Endothelial cell of umbilical vein (primary cell): ENCODE data around the gene TRIM17. TPM values are rescaled to one million over a fixed set of nuclear protein-coding genes. Genes with fewer than 3 reads are reported as not detected.

Experiments
- BruUV-seq: library from RNA; stranded (reverse); fragments of 400-500 nt; replicated peaks from 2 replicates; lab custom pipeline; 2021; lab: Mats Ljungman, UMichigan
- CTCF ChIA-PET: fragments of 300-600, 350-600 bp; sonication (Branson Sonifier 250); formaldehyde crosslinking; loops from one replicate; lab custom pipeline; 2021; ENCODE audit warnings: antibody characterized with exemption, inconsistent platforms; lab: Charles Lee
- POLR2A ChIA-PET: fragments of 300-600, 350-600 bp; sonication (Branson Sonifier 250); formaldehyde crosslinking; loops from one replicate; lab custom pipeline; 2021; ENCODE audit warnings: antibody characterized with exemption, inconsistent platforms; lab: Charles Lee
- DNase-seq: peaks from one replicate; pipeline ENCODE4 v3.0.0-alpha.2; 2011; ENCODE audit warnings: low read depth, low spot score
- FAIRE-seq: peaks from 2 replicates; lab custom pipeline; 2011; peaks lifted over from hg19 to GRCh38; lab: Jason Lieb, UNC
- H2AFZ ChIP-seq: 2 replicates; pipeline ENCODE4 v1.6.0; 2012; ENCODE audit warnings: low read depth, low read length, control low read depth, inconsistent platforms
- H3K27ac ChIP-seq: 2 replicates; pipeline ENCODE4 v1.5.1; 2011; ENCODE audit warnings: low read depth, mild to moderate bottlenecking, control low read depth, low read length, moderate library complexity; ENCODE audit not compliant: insufficient read depth
- H3K27me3 ChIP-seq, 2 experiments: 2 replicates each; pipeline versions ENCODE4 v1.6.0 to v1.6.1; 2011; ENCODE audit warnings: low read length in 2 of 2, mixed read lengths in 1 of 2; ENCODE audit not compliant: control insufficient read depth in 2 of 2, insufficient read depth in 2 of 2
- H3K36me3 ChIP-seq, 2 experiments: 2 replicates in 1 of 2; 3 replicates in 1 of 2; pipeline ENCODE4 v1.5.1; 2011; ENCODE audit warnings: low read length in 2 of 2, mild to moderate bottlenecking in 1 of 2, moderate library complexity in 1 of 2; ENCODE audit not compliant: control insufficient read depth in 2 of 2, insufficient read depth in 2 of 2; ENCODE audit errors: extremely low read depth in 1 of 2
- H3K4me1 ChIP-seq: 3 replicates; pipeline ENCODE4 v1.5.1; 2011; ENCODE audit warnings: mild to moderate bottlenecking, low read length; ENCODE audit not compliant: control insufficient read depth, insufficient read depth; ENCODE audit errors: extremely low read depth
- H3K4me2 ChIP-seq: 2 replicates; pipeline ENCODE4 v1.6.1; 2011; ENCODE audit warnings: low read length, control low read depth, mixed read lengths; ENCODE audit not compliant: insufficient read depth
- H3K4me3 ChIP-seq, 3 experiments: fragments of 200-600 bp in 1 of 3; sonication (generic), shearing (Covaris generic) in 1 of 3; replicated peaks in 1 of 3; 2 replicates each; pipeline ENCODE4 v1.5.1; 2011 to 2016; ENCODE audit warnings: control low read depth in 3 of 3, low read length in 3 of 3, mild to moderate bottlenecking in 2 of 3, inconsistent platforms in 1 of 3, low read depth in 1 of 3, moderate library complexity in 1 of 3; ENCODE audit not compliant: insufficient read depth in 1 of 3
- H3K79me2 ChIP-seq: 2 replicates; pipeline ENCODE4 v1.6.0; 2012; ENCODE audit warnings: low read length, inconsistent platforms; ENCODE audit not compliant: control insufficient read depth, insufficient read depth
- H3K9ac ChIP-seq: replicated peaks from 2 replicates; pipeline ENCODE3; 2011; ENCODE audit warnings: low read length, control low read depth; ENCODE audit not compliant: insufficient read depth; ENCODE audit errors: extremely low read depth
- H3K9me1 ChIP-seq: replicated peaks from 3 replicates; pipeline ENCODE4 v1.6.0; 2011; ENCODE audit warnings: mild to moderate bottlenecking, low read length; ENCODE audit not compliant: control insufficient read depth, insufficient read depth; ENCODE audit errors: extremely low read depth
- H3K9me3 ChIP-seq: replicated peaks from 2 replicates; pipeline ENCODE4 v1.5.1; 2012; ENCODE audit warnings: low read length, inconsistent platforms; ENCODE audit not compliant: control insufficient read depth, insufficient read depth
- H4K20me1 ChIP-seq: replicated peaks from 2 replicates; pipeline ENCODE3; 2011; ENCODE audit warnings: mild to moderate bottlenecking, low read length; ENCODE audit not compliant: control insufficient read depth, insufficient read depth; ENCODE audit errors: extremely low read depth
- EZH2 ChIP-seq: IDR thresholded peaks from 2 replicates; pipeline ENCODE4 v1.6.1; 2012; ENCODE audit warnings: borderline replicate concordance, low read depth, mild to moderate bottlenecking, moderate library complexity, low read length, inconsistent platforms; ENCODE audit not compliant: severe bottlenecking
- FOS ChIP-seq: IDR thresholded peaks from 2 replicates; pipeline ENCODE4 v1.6.1; 2011; ENCODE audit warnings: mild to moderate bottlenecking, low read length, moderate library complexity, borderline replicate concordance; ENCODE audit not compliant: insufficient read depth
- GATA2 ChIP-seq: IDR thresholded peaks from 2 replicates; pipeline ENCODE4 v1.7.0; 2011; ENCODE audit warnings: low read depth, mild to moderate bottlenecking, moderate library complexity, mixed read lengths, low read length; ENCODE audit not compliant: insufficient read length, insufficient read depth
- JUN ChIP-seq: IDR thresholded peaks from 2 replicates; pipeline ENCODE4 v1.6.1; 2011; ENCODE audit warnings: borderline replicate concordance, low read depth; ENCODE audit not compliant: insufficient read length, insufficient read depth
- MYC ChIP-seq: IDR thresholded peaks from one replicate; pipeline ENCODE4 v1.6.1; 2011; ENCODE audit warnings: mild to moderate bottlenecking, low read depth, low read length
- POLR2A ChIP-seq: IDR thresholded peaks from 2 replicates; pipeline ENCODE4 v1.6.1; 2012; ENCODE audit warnings: low read depth, mild to moderate bottlenecking, control low read depth, low read length
- POLR2AphosphoS5 ChIP-seq: IDR thresholded peaks from 2 replicates; pipeline ENCODE4 v1.6.1; 2012; ENCODE audit warnings: low read depth, mild to moderate bottlenecking, control low read depth, low read length, moderate library complexity; ENCODE audit not compliant: insufficient read depth
- dilution Hi-C: fragments of 300-500 bp; cut with MboI; formaldehyde crosslinking; loops from one replicate; pipeline ENCODE4 v1.15.0; 2019; ENCODE audit warnings: low sequenced_read_pairs; ENCODE audit not compliant: extremely low pct_ligation_motif_present
- intact Hi-C: fragments of 100-400 bp; cut with micrococcal nuclease; formaldehyde crosslinking; loops from one replicate; pipeline ENCODE4 v1.10.0; 2022
- polyA plus RNA-seq, 4 experiments: library from polyadenylated mRNA; depleted of rRNA in 3 of 4; stranded (reverse) in 3 of 4; unstranded in 1 of 4; fragments of >200 nt; gene quantifications; 2 replicates each; pipeline versions ENCODE4 v1.2.1 to v1.2.3, GENCODE V29; 2011 to 2012; ENCODE audit warnings: missing spikeins in 1 of 4
- total RNA-seq: library from RNA; stranded (reverse); gene quantifications from 2 replicates; pipeline ENCODE4 v1.2.3, GENCODE V29; 2021
- TF ChIP-seq, protein P1 (sequence below): IDR thresholded peaks from 2 replicates; pipeline ENCODE4 v1.6.1; 2011; ENCODE audit not compliant: insufficient read depth, insufficient read length
- TF ChIP-seq, protein P2 (sequence below), 2 donors: IDR thresholded peaks; 1 replicate in 1 of 2; 2 replicates in 1 of 2; pipeline ENCODE4 v1.5.1; 2011; ENCODE audit warnings: low read length in 2 of 2, mild to moderate bottlenecking in 2 of 2, moderate library complexity in 2 of 2, control low read depth in 1 of 2, inconsistent platforms in 1 of 2, low read depth in 1 of 2; ENCODE audit not compliant: insufficient read depth in 1 of 2; ENCODE audit errors: extremely low read depth in 1 of 2

The TRIM17 gene
- total and polyA plus RNA-seq, 2 donors (not counting 3 experiments of a cell fraction or from before 2014, with no cell fraction given) = not detected

DNA sequence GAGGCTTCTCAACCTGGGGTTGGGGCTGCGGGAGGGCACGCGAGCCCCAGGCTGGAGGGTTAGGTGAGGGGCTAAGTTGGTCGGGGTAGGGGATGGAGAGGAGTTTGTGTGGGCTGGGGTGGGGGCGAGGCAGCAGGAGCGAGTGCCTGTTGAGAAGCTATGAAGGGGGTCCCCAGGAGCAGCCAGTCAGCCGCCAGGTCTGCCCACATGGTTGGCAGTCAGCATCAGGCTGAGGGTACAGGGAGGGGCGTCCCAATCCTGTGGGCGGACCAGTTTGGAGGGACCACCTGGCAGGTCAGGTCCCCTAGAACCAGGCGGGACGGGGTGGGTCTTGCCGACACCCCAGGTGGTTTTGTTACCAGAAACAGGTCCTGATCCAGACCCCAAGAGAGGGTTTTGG is 400 bp upstream of the TRIM17 start:
- CTCF ChIA-PET = no interaction called here
- intact Hi-C loops (no loop called here), dilution Hi-C loops (no loop called here)
- no peak overlapping the region for H3K4me2 ChIP-seq
- DNase-seq (no peak), FAIRE-seq (no peak)
- no peak overlapping the region for H3K27ac ChIP-seq
- TF ChIP-seq, protein P1, sequence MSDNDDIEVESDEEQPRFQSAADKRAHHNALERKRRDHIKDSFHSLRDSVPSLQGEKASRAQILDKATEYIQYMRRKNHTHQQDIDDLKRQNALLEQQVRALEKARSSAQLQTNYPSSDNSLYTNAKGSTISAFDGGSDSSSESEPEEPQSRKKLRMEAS = no peak
- TF ChIP-seq JUN (no peak), POLR2AphosphoS5 (no peak), MYC (no peak), FOS (no peak), GATA2 (no peak), EZH2 (no peak), POLR2A (no peak)
- TF ChIP-seq, protein P2, sequence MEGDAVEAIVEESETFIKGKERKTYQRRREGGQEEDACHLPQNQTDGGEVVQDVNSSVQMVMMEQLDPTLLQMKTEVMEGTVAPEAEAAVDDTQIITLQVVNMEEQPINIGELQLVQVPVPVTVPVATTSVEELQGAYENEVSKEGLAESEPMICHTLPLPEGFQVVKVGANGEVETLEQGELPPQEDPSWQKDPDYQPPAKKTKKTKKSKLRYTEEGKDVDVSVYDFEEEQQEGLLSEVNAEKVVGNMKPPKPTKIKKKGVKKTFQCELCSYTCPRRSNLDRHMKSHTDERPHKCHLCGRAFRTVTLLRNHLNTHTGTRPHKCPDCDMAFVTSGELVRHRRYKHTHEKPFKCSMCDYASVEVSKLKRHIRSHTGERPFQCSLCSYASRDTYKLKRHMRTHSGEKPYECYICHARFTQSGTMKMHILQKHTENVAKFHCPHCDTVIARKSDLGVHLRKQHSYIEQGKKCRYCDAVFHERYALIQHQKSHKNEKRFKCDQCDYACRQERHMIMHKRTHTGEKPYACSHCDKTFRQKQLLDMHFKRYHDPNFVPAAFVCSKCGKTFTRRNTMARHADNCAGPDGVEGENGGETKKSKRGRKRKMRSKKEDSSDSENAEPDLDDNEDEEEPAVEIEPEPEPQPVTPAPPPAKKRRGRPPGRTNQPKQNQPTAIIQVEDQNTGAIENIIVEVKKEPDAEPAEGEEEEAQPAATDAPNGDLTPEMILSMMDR (IDR thresholded peaks at IDR 0.05; ENCODE audit: extremely low read depth in 1 of 2, insufficient read depth in 1 of 2, low read depth in 1 of 2, low read length in 2 of 2) = no peak
- peaks cover 31 to 34% of the 10 kb centered on the region in 2 experiments for H3K27me3 ChIP-seq
- H3K36me3 ChIP-seq = no peaks in the 10 kb centered on the region
- no peak overlapping the region for H3K4me3 ChIP-seq
- H2AFZ ChIP-seq = no peak overlapping the region
- H3K4me1 ChIP-seq = no peaks in the 10 kb centered on the region
- H3K9me3 ChIP-seq = no peaks in the 10 kb centered on the region
- no peaks in the 10 kb centered on the region for H3K9me1 ChIP-seq
- BruUV-seq = no TSS peak
- no peak overlapping the region for H3K9ac ChIP-seq
- POLR2A ChIA-PET = no interaction called here
- no peaks in the 10 kb centered on the region for H3K79me2 ChIP-seq
- H4K20me1 ChIP-seq = no peaks in the 10 kb centered on the region
